ENCODE results near the gene PPM1F. TPM values are rescaled to one million over a fixed set of nuclear protein-coding genes. Genes with fewer than 3 reads are reported as not detected.

PPM1F gene
- polyA plus RNA-seq, 1 donor (not counting 4 experiments of a cell fraction or from before 2014, with no cell fraction given): 18.2 TPM

DNA sequence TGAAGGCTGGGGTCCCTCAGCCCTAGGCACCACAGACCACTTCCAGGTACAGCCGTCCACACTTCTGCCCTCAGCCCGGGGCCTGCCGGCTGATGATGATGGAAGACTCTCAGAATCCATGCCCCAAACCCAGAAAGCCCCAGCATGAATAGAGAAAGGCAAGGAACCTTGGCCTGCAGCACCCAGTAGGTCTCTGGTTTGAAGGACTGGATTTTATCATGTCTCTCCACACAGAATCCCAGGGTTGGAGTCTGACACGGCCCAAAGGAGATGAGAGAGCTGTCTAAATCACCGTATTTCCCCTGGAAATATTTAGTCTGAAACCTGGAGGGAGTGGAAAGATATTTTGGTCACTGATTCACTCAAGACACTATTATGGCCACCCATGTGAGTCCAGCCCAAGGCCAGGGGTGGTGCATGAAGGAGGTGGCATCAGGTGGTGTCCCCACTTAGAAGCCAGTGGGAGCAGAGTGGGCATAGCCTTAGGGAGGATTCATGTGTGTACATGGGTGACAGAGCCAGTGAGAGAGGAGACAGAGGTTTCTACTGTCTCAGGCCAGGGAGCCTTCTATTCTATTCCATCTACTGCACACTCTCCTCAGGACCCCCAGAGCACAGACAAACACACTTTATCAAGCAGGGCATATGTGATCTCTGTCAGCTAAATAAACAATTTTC is 15.9 kb upstream of the PPM1F start:
- H3K4me2 ChIP-seq (ENCODE audit: control insufficient read depth, extremely low read depth, insufficient read depth, low read depth, low read length): no peak overlapping the region
- H3K9me1 ChIP-seq (ENCODE audit: control insufficient read depth, extremely low read depth, insufficient read depth, low read length): no peaks in the 10 kb centered on the region
- no peaks in the 10 kb centered on the region for H3K27me3 ChIP-seq (ENCODE audit: control insufficient read depth, extremely low read depth, insufficient read depth, low read length)
- H3K4me3 ChIP-seq (ENCODE audit: control insufficient read depth in 2 of 3, extremely low read depth in 1 of 3, insufficient read depth in 2 of 3, low read depth in 1 of 3, low read length in 3 of 3): no peak overlapping the region
- peaks cover 55 to 61% of the 10 kb centered on the region in 2 experiments for H3K36me3 ChIP-seq (ENCODE audit: control insufficient read depth in 2 of 2, extremely low read depth in 1 of 2, insufficient read depth in 2 of 2, low read length in 2 of 2)
- DNase-seq (ENCODE audit: low read depth, low spot score) (no peak), FAIRE-seq (no peak)
- H3K79me2 ChIP-seq (ENCODE audit: control insufficient read depth, insufficient read depth, low read length): no peaks in the 10 kb centered on the region
- no peaks in the 10 kb centered on the region for H3K9me3 ChIP-seq (ENCODE audit: control insufficient read depth, low read depth, low read length)
- dilution Hi-C loops (cut with MboI; ENCODE audit: extremely low pct_ligation_motif_present, low sequenced_read_pairs): no loop called here
- no peak overlapping the region for H2AFZ ChIP-seq (ENCODE audit: control insufficient read depth, low read length)
- no peak overlapping the region for H3K27ac ChIP-seq (ENCODE audit: control insufficient read depth, insufficient read depth, low read length)
- TF ChIP-seq EZH2 (IDR thresholded peaks at IDR 0.05; ENCODE audit: low read length): no peak
- TF ChIP-seq, protein P1, sequence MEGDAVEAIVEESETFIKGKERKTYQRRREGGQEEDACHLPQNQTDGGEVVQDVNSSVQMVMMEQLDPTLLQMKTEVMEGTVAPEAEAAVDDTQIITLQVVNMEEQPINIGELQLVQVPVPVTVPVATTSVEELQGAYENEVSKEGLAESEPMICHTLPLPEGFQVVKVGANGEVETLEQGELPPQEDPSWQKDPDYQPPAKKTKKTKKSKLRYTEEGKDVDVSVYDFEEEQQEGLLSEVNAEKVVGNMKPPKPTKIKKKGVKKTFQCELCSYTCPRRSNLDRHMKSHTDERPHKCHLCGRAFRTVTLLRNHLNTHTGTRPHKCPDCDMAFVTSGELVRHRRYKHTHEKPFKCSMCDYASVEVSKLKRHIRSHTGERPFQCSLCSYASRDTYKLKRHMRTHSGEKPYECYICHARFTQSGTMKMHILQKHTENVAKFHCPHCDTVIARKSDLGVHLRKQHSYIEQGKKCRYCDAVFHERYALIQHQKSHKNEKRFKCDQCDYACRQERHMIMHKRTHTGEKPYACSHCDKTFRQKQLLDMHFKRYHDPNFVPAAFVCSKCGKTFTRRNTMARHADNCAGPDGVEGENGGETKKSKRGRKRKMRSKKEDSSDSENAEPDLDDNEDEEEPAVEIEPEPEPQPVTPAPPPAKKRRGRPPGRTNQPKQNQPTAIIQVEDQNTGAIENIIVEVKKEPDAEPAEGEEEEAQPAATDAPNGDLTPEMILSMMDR (optimal IDR thresholded peaks at IDR 0.05 in 1 of 3, IDR thresholded peaks at IDR 0.05 in 1 of 3, conservative IDR thresholded peaks at IDR 0.05 in 1 of 3; ENCODE audit: extremely low read depth in 1 of 3, insufficient read depth in 2 of 3, low read length in 3 of 3): no peak
- peaks cover 6% of the 10 kb centered on the region for H3K4me1 ChIP-seq (ENCODE audit: control insufficient read depth, extremely low read depth, insufficient read depth, low read length)
- H4K20me1 ChIP-seq (ENCODE audit: control insufficient read depth, extremely low read depth, insufficient read depth, low read length): peaks cover 2% of the 10 kb centered on the region
- no peak overlapping the region for H3K9ac ChIP-seq (ENCODE audit: control insufficient read depth, extremely low read depth, insufficient read depth, low read length)

DNA sequence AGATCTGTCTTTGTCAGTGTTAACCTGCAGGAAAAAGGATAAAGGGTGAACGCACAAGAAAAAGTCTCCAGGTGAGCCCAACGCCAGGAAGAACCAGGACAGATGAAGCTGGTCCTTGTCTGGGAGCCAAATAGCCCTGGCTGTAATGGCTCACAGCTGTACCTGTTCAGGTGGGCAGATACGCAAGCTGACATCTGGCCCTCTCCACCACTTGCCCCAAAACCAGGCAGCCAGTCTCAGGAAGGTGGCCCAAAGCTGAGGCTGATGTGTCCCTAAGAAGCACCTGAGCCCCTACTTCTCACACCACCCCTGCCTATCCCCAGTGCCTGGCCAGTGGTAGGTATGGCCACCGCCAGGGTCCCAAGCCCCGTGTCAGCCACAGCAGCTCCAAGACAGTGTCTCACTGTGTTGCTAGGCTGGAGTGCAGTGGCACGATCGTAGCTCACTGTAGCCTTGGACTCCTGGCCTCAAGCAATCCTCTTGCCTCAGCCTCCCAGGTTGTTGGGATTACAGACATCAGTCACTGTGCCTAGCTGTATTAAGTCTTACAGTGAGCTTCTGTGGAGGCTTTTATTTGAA is 15.1 kb upstream of the PPM1F start:
- dilution Hi-C loops (cut with MboI; ENCODE audit: extremely low pct_ligation_motif_present, low sequenced_read_pairs): no loop called here
- Histone ChIP-seq H4K20me1 (ENCODE audit: control insufficient read depth, extremely low read depth, insufficient read depth, low read length) (peaks cover 2% of the 10 kb centered on the region), H3K27me3 (ENCODE audit: control insufficient read depth, extremely low read depth, insufficient read depth, low read length) (no peaks in the 10 kb centered on the region), H3K4me3 (ENCODE audit: control insufficient read depth in 2 of 3, extremely low read depth in 1 of 3, insufficient read depth in 2 of 3, low read depth in 1 of 3, low read length in 3 of 3) (no peak overlapping the region), H2AFZ (ENCODE audit: control insufficient read depth, low read length) (no peak overlapping the region), H3K36me3 (ENCODE audit: control insufficient read depth in 2 of 2, extremely low read depth in 1 of 2, insufficient read depth in 2 of 2, low read length in 2 of 2) (peaks cover 56 to 58% of the 10 kb centered on the region in 2 experiments), H3K9me1 (ENCODE audit: control insufficient read depth, extremely low read depth, insufficient read depth, low read length) (no peaks in the 10 kb centered on the region), H3K9me3 (ENCODE audit: control insufficient read depth, low read depth, low read length) (no peaks in the 10 kb centered on the region), H3K4me1 (ENCODE audit: control insufficient read depth, extremely low read depth, insufficient read depth, low read length) (peaks cover 6% of the 10 kb centered on the region), H3K4me2 (ENCODE audit: control insufficient read depth, extremely low read depth, insufficient read depth, low read depth, low read length) (no peak overlapping the region), H3K79me2 (ENCODE audit: control insufficient read depth, insufficient read depth, low read length) (no peaks in the 10 kb centered on the region), H3K9ac (ENCODE audit: control insufficient read depth, extremely low read depth, insufficient read depth, low read length) (no peak overlapping the region), H3K27ac (ENCODE audit: control insufficient read depth, insufficient read depth, low read length) (no peak overlapping the region)
- FAIRE-seq (no peak), DNase-seq (ENCODE audit: low read depth, low spot score) (no peak)
- TF ChIP-seq, protein P1 (optimal IDR thresholded peaks at IDR 0.05 in 1 of 3, IDR thresholded peaks at IDR 0.05 in 1 of 3, conservative IDR thresholded peaks at IDR 0.05 in 1 of 3; ENCODE audit: extremely low read depth in 1 of 3, insufficient read depth in 2 of 3, low read length in 3 of 3): no peak
- no peak for TF ChIP-seq EZH2 (IDR thresholded peaks at IDR 0.05; ENCODE audit: low read length)

Data from keratinocyte (primary cell).